IgD-negative memory B cell (primary cell): ENCODE results near the gene HS1BP3. TPM values are rescaled to one million over a fixed set of nuclear protein-coding genes. Genes with fewer than 3 reads are reported as not detected.

Experiments
- H3K27ac Mint-ChIP-seq, 3 donors: one replicate each; pipeline ENCODE4 v1.8.0; 2020 to 2022; ENCODE audit warnings: mild to moderate bottlenecking in 3 of 3, mixed read lengths in 3 of 3, moderate library complexity in 1 of 3
- H3K27me3 Mint-ChIP-seq: one replicate; pipeline ENCODE4 v1.8.0; 2021; ENCODE audit warnings: mixed read lengths
- H3K36me3 Mint-ChIP-seq: one replicate; pipeline ENCODE4 v1.8.0; 2020; ENCODE audit warnings: mild to moderate bottlenecking, mixed read lengths
- H3K4me1 Mint-ChIP-seq, 3 donors: one replicate each; pipeline ENCODE4 v1.8.0; 2020 to 2022; ENCODE audit warnings: mixed read lengths in 3 of 3, mild to moderate bottlenecking in 1 of 3
- H3K4me3 Mint-ChIP-seq, 4 donors: one replicate each; pipeline ENCODE4 v1.8.0; 2020 to 2022; ENCODE audit warnings: mild to moderate bottlenecking in 4 of 4, mixed read lengths in 4 of 4, moderate library complexity in 3 of 4
- H3K9me3 Mint-ChIP-seq, 3 donors: one replicate each; pipeline ENCODE4 v1.8.0; 2020 to 2021; ENCODE audit warnings: mixed read lengths in 3 of 3, mild to moderate bottlenecking in 1 of 3
- polyA plus RNA-seq: library from polyadenylated mRNA; unstranded; fragments of 300-500 nt; fragmentation: Illumina TruSeq; gene quantifications from one replicate; pipeline ENCODE4 v1.2.3, GENCODE V29; 2021

HS1BP3 gene
- polyA plus RNA-seq, 1 donor from 2014 or later = 27.3 TPM

- H3K4me1 Mint-ChIP-seq = peaks cover 22 to 51% (median 42%) of the 10 kb centered on the region in 3 donors
Observed at GRCh38 chr2:20678780-20679179, 27.9 kb upstream of the HS1BP3 start.

GRCh38 chr2:20678086-20678395 lies 27.1 kb upstream of the HS1BP3 start:
- peaks cover 6% of the 10 kb centered on the region for H3K27me3 Mint-ChIP-seq
- H3K9me3 Mint-ChIP-seq = no peaks in the 10 kb centered on the region
- peak overlapping the region in 2 of 3 donors; percentile 85 to 97 for H3K27ac Mint-ChIP-seq
- H3K4me3 Mint-ChIP-seq = peak overlapping the region in 2 of 4 donors; percentile 85 to 96
- H3K4me1 Mint-ChIP-seq = peaks cover 22 to 48% (median 46%) of the 10 kb centered on the region in 3 donors
- H3K36me3 Mint-ChIP-seq = no peaks in the 10 kb centered on the region

More at GRCh38 chr2:20678780-20679179, 27.9 kb upstream of the HS1BP3 start:
- Mint-ChIP-seq H3K27me3 (peaks cover 4% of the 10 kb centered on the region), H3K9me3 (no peaks in the 10 kb centered on the region), H3K4me3 (peak overlapping the region in 1 of 4 donors; percentile 71), H3K36me3 (no peaks in the 10 kb centered on the region), H3K27ac (no peak overlapping the region)

GRCh38 chr2:20677301-20678085 lies 26.6 kb upstream of the HS1BP3 start:
- H3K27me3 Mint-ChIP-seq = peaks cover 6% of the 10 kb centered on the region
- H3K4me1 Mint-ChIP-seq = peaks cover 27 to 47% (median 44%) of the 10 kb centered on the region in 3 donors
- peak overlapping the region; percentile 55 to 96 (median 74) for H3K4me3 Mint-ChIP-seq
- H3K9me3 Mint-ChIP-seq = no peaks in the 10 kb centered on the region
- peak overlapping the region; percentile 85 to 97 (median 93) for H3K27ac Mint-ChIP-seq
- H3K36me3 Mint-ChIP-seq = no peaks in the 10 kb centered on the region

GRCh38 chr2:20676353-20677215 lies 25.7 kb upstream of the HS1BP3 start:
- H3K27me3 Mint-ChIP-seq = peaks cover 13% of the 10 kb centered on the region

GRCh38 chr2:20675701-20676352 lies 24.9 kb upstream of the HS1BP3 start:
- peaks cover 18% of the 10 kb centered on the region for H3K27me3 Mint-ChIP-seq
- H3K27ac Mint-ChIP-seq = peak overlapping the region; percentile 85 to 97 (median 93)
- peak overlapping the region in 3 of 4 donors; percentile 64 to 96 (median 70) for H3K4me3 Mint-ChIP-seq
- peaks cover 31 to 51% (median 44%) of the 10 kb centered on the region in 3 donors for H3K4me1 Mint-ChIP-seq
- no peaks in the 10 kb centered on the region for H3K9me3 Mint-ChIP-seq
- peaks cover 1% of the 10 kb centered on the region for H3K36me3 Mint-ChIP-seq

More at GRCh38 chr2:20676353-20677215, 25.7 kb upstream of the HS1BP3 start:
- Mint-ChIP-seq H3K4me3 (peak overlapping the region; percentile 55 to 96 (median 67)), H3K36me3 (peaks cover 1% of the 10 kb centered on the region), H3K27ac (peak overlapping the region; percentile 85 to 97 (median 93)), H3K9me3 (no peaks in the 10 kb centered on the region), H3K4me1 (peaks cover 31 to 46% (median 44%) of the 10 kb centered on the region in 3 donors)

GRCh38 chr2:20674974-20675679 lies 24.2 kb upstream of the HS1BP3 start:
- Mint-ChIP-seq H3K4me1 (peaks cover 31 to 51% (median 44%) of the 10 kb centered on the region in 3 donors), H3K27me3 (peaks cover 20% of the 10 kb centered on the region), H3K4me3 (peak overlapping the region in 3 of 4 donors; percentile 64 to 96 (median 67)), H3K27ac (peak overlapping the region; percentile 32 to 97 (median 85)), H3K9me3 (no peaks in the 10 kb centered on the region), H3K36me3 (peaks cover 1% of the 10 kb centered on the region)

GRCh38 chr2:20674309-20674965 lies 23.5 kb upstream of the HS1BP3 start:
- Mint-ChIP-seq H3K27ac (peak overlapping the region in 1 of 3 donors; percentile 32), H3K36me3 (peaks cover 1% of the 10 kb centered on the region), H3K4me1 (peaks cover 31 to 54% (median 45%) of the 10 kb centered on the region in 3 donors), H3K9me3 (no peaks in the 10 kb centered on the region), H3K27me3 (peaks cover 24% of the 10 kb centered on the region), H3K4me3 (peak overlapping the region in 1 of 4 donors; percentile 91)

- peak overlapping the region in 1 of 4 donors; percentile 83 for H3K4me3 Mint-ChIP-seq
- no peaks in the 10 kb centered on the region for H3K9me3 Mint-ChIP-seq
- H3K27me3 Mint-ChIP-seq = peaks cover 30% of the 10 kb centered on the region
- H3K27ac Mint-ChIP-seq = peak overlapping the region in 1 of 3 donors; percentile 16
- H3K4me1 Mint-ChIP-seq = peaks cover 36 to 53% (median 42%) of the 10 kb centered on the region in 3 donors
- peaks cover 1% of the 10 kb centered on the region for H3K36me3 Mint-ChIP-seq
Observed at GRCh38 chr2:20673686-20674308, 22.9 kb upstream of the HS1BP3 start.

- no peaks in the 10 kb centered on the region for H3K9me3 Mint-ChIP-seq
- peaks cover 38 to 52% (median 42%) of the 10 kb centered on the region in 3 donors for H3K4me1 Mint-ChIP-seq
- peaks cover 40% of the 10 kb centered on the region for H3K27me3 Mint-ChIP-seq
- peak overlapping the region; percentile 57 to 92 (median 88) for H3K27ac Mint-ChIP-seq
- H3K4me3 Mint-ChIP-seq = peak overlapping the region; percentile 69 to 88 (median 86)
- peaks cover 1% of the 10 kb centered on the region for H3K36me3 Mint-ChIP-seq
Observed at GRCh38 chr2:20672201-20672951, 21.5 kb upstream of the HS1BP3 start.

- Mint-ChIP-seq H3K27me3 (peaks cover 40% of the 10 kb centered on the region), H3K4me1 (peaks cover 31 to 47% (median 37%) of the 10 kb centered on the region in 3 donors), H3K9me3 (no peaks in the 10 kb centered on the region), H3K27ac (peak overlapping the region; percentile 57 to 92 (median 88)), H3K36me3 (peaks cover 1% of the 10 kb centered on the region), H3K4me3 (peak overlapping the region in 2 of 4 donors; percentile 12 to 86)
Observed at GRCh38 chr2:20671736-20672080, 20.8 kb upstream of the HS1BP3 start.

GRCh38 chr2:20671036-20671735 lies 20.3 kb upstream of the HS1BP3 start:
- H3K9me3 Mint-ChIP-seq = no peaks in the 10 kb centered on the region
- peaks cover 28 to 43% (median 34%) of the 10 kb centered on the region in 3 donors for H3K4me1 Mint-ChIP-seq
- H3K4me3 Mint-ChIP-seq = peak overlapping the region in 3 of 4 donors; percentile 1 to 55 (median 45)
- H3K36me3 Mint-ChIP-seq = peaks cover 1% of the 10 kb centered on the region
- peaks cover 43% of the 10 kb centered on the region for H3K27me3 Mint-ChIP-seq
- H3K27ac Mint-ChIP-seq = peak overlapping the region in 2 of 3 donors; percentile 53 to 92

- Mint-ChIP-seq H3K9me3 (no peaks in the 10 kb centered on the region), H3K4me3 (peak overlapping the region in 2 of 4 donors; percentile 12 to 81)
Observed at GRCh38 chr2:20670315-20671035, 19.6 kb upstream of the HS1BP3 start.

More at GRCh38 chr2:20670315-20671035, 19.6 kb upstream of the HS1BP3 start:
- peaks cover 48% of the 10 kb centered on the region for H3K27me3 Mint-ChIP-seq
- H3K4me1 Mint-ChIP-seq = peaks cover 25 to 38% (median 27%) of the 10 kb centered on the region in 3 donors
- peaks cover 1% of the 10 kb centered on the region for H3K36me3 Mint-ChIP-seq
- no peak overlapping the region for H3K27ac Mint-ChIP-seq
